HCT116 (cell line): ENCODE data around the gene S1PR2. TPM values are rescaled to one million over a fixed set of nuclear protein-coding genes. Genes with fewer than 3 reads are reported as not detected.

Experiments
- ATAC-seq: fragments of 200-7000 bp; cut with Tn5 transposase; 2 replicates; pipeline ENCODE4 v1.9.1; 2020; ENCODE audit warnings: mild to moderate bottlenecking, moderate library complexity
- BruUV-seq: library from RNA; stranded (reverse); fragments of 400-500 nt; replicated peaks from 2 replicates; lab custom pipeline; 2021; lab: Mats Ljungman, UMichigan
- CTCF ChIA-PET: fragments of 300-600 bp; sonication (Branson Sonifier 250); formaldehyde crosslinking; loops from one replicate; lab custom pipeline; 2021; ENCODE audit warnings: antibody characterized with exemption; lab: Charles Lee
- POLR2A ChIA-PET: fragments of 300-600, 350-600 bp; sonication (Branson Sonifier 250); formaldehyde crosslinking; loops from one replicate; lab custom pipeline; 2021; ENCODE audit warnings: antibody characterized with exemption; lab: Charles Lee
- RAD21 ChIA-PET, 2 experiments: fragments of 300-600 bp; sonication (Branson Sonifier 250); formaldehyde crosslinking; loops; one replicate each; lab custom pipeline; 2023; ENCODE audit warnings: low total read pairs in 2 of 2; ENCODE audit not compliant: uncharacterized antibody in 2 of 2, unreplicated experiment in 2 of 2, low non-redundant PET in 1 of 2; lab: Charles Lee
- DNase-seq: peaks from one replicate; pipeline ENCODE4 v3.0.0-alpha.2; 2010; ENCODE audit warnings: low read depth, low spot score
- H2AFZ ChIP-seq: fragments of 200-600 bp; shearing (Covaris generic), sonication (generic); 2 replicates; pipeline ENCODE4 v1.6.1; 2017; ENCODE audit warnings: low read depth, mixed run types, mixed read lengths, antibody characterized with exemption, low read length; ENCODE audit not compliant: poor library complexity, severe bottlenecking
- H3K27ac ChIP-seq: 2 replicates; pipeline ENCODE4 v1.5.1; 2012; ENCODE audit warnings: low read depth, low read length
- H3K27me3 ChIP-seq: fragments of 200-600 bp; sonication (generic); 2 replicates; pipeline ENCODE4 v1.6.1; 2016; ENCODE audit warnings: mixed run types, low read length, mixed read lengths; ENCODE audit not compliant: insufficient read depth
- H3K36me3 ChIP-seq, 2 experiments: fragments of 200-500 bp in 1 of 2; fragments of 200-600 bp in 1 of 2; sonication (Bioruptor generic) in 1 of 2; sonication (generic) in 1 of 2; 2 replicates each; pipeline versions ENCODE4 v1.5.1 to v1.6.1; 2014 to 2016; ENCODE audit warnings: low read length in 2 of 2, inconsistent platforms in 1 of 2, mixed read lengths in 1 of 2, mixed run types in 1 of 2; ENCODE audit not compliant: insufficient read depth in 2 of 2, control insufficient read depth in 1 of 2
- H3K4me1 ChIP-seq, 2 experiments: fragments of 200-600 bp in 1 of 2; sonication (generic) in 1 of 2; 2 replicates each; pipeline versions ENCODE4 v1.5.1 to v1.6.1; 2012 to 2017; ENCODE audit warnings: low read length in 2 of 2, inconsistent platforms in 1 of 2, mild to moderate bottlenecking in 1 of 2, mixed read lengths in 1 of 2, mixed run types in 1 of 2, moderate library complexity in 1 of 2; ENCODE audit not compliant: insufficient read depth in 2 of 2, control insufficient read depth in 1 of 2
- H3K4me2 ChIP-seq: fragments of 200-600 bp; sonication (generic); 2 replicates; pipeline ENCODE4 v1.6.1; 2017; ENCODE audit warnings: mixed run types, low read length, mixed read lengths
- H3K4me3 ChIP-seq, 2 experiments: fragments of 200-600 bp in 1 of 2; sonication (generic) in 1 of 2; replicated peaks in 1 of 2; 2 replicates each; pipeline ENCODE4 v1.5.1; 2011 to 2016; ENCODE audit warnings: low read length in 2 of 2, control low read depth in 1 of 2, low read depth in 1 of 2, mild to moderate bottlenecking in 1 of 2, mixed read lengths in 1 of 2, mixed run types in 1 of 2
- H3K79me2 ChIP-seq: fragments of 200-600 bp; sonication (generic); 2 replicates; pipeline ENCODE4 v1.6.1; 2017; ENCODE audit warnings: mild to moderate bottlenecking, mixed run types, low read length, moderate library complexity, mixed read lengths; ENCODE audit not compliant: insufficient read depth
- H3K9ac ChIP-seq: fragments of 200-600 bp; sonication (generic); 2 replicates; pipeline ENCODE4 v1.6.1; 2016; ENCODE audit warnings: low read length, mixed read lengths
- H3K9me2 ChIP-seq: fragments of 200-600 bp; sonication (generic), shearing (Covaris generic); 2 replicates; pipeline ENCODE4 v1.6.1; 2017; ENCODE audit warnings: mixed run types, mild to moderate bottlenecking, moderate library complexity; ENCODE audit not compliant: insufficient read depth
- H3K9me3 ChIP-seq, 2 experiments: fragments of 200-500 bp in 1 of 2; fragments of 200-600 bp in 1 of 2; sonication (Bioruptor generic) in 1 of 2; sonication (generic) in 1 of 2; 2 replicates each; pipeline ENCODE4 v1.6.1; 2014 to 2017; ENCODE audit warnings: low read length in 2 of 2, mixed read lengths in 2 of 2, inconsistent platforms in 1 of 2, low read depth in 1 of 2, mild to moderate bottlenecking in 1 of 2, mixed run types in 1 of 2, moderate library complexity in 1 of 2; ENCODE audit not compliant: control insufficient read depth in 1 of 2, insufficient read depth in 1 of 2
- H4K20me1 ChIP-seq: fragments of 200-600 bp; sonication (generic), shearing (Covaris generic); 2 replicates; pipeline ENCODE4 v1.6.1; 2017; ENCODE audit warnings: mixed run types, mild to moderate bottlenecking, moderate library complexity; ENCODE audit not compliant: insufficient read depth
- CBX3 ChIP-seq: IDR thresholded peaks from 2 replicates; pipeline ENCODE4 v1.6.1; 2012; ENCODE audit warnings: low read depth
- CEBPB ChIP-seq: IDR thresholded peaks from 2 replicates; pipeline ENCODE4 v1.6.1; 2012; ENCODE audit warnings: low read depth
- EGR1 ChIP-seq: IDR thresholded peaks from 2 replicates; pipeline ENCODE4 v1.6.1; 2012; ENCODE audit warnings: low read depth
- ELF1 ChIP-seq: IDR thresholded peaks from 2 replicates; pipeline ENCODE4 v1.6.1; 2012; ENCODE audit warnings: low read depth, borderline replicate concordance
- EZH2 ChIP-seq: fragments of 200-600 bp; sonication (generic); IDR thresholded peaks from 2 replicates; pipeline ENCODE4 v1.6.1; 2017; ENCODE audit warnings: antibody characterized with exemption, mixed run types
- EZH2phosphoT487 ChIP-seq: fragments of 200-600 bp; IDR thresholded peaks from 2 replicates; pipeline ENCODE4 v1.6.1; 2018; ENCODE audit warnings: antibody characterized with exemption, borderline replicate concordance
- POLR2AphosphoS5 ChIP-seq: IDR thresholded peaks from 2 replicates; pipeline ENCODE4 v1.6.1; 2011; ENCODE audit warnings: mild to moderate bottlenecking, low read depth, low read length, moderate library complexity
- SIN3A ChIP-seq: IDR thresholded peaks from 2 replicates; pipeline ENCODE4 v1.6.1; 2012; ENCODE audit warnings: low read depth
- SP1 ChIP-seq: IDR thresholded peaks from 2 replicates; pipeline ENCODE4 v1.6.1; 2012; ENCODE audit warnings: low read depth
- SRF ChIP-seq: IDR thresholded peaks from 2 replicates; pipeline ENCODE4 v1.6.1; 2012; ENCODE audit warnings: low read depth
- TCF7L2 ChIP-seq: IDR thresholded peaks from 2 replicates; pipeline ENCODE4 v1.7.0; 2011; ENCODE audit warnings: borderline replicate concordance, inconsistent platforms; ENCODE audit not compliant: insufficient read depth, insufficient read length; ENCODE audit errors: extremely low read depth
- ZFX ChIP-seq: fragments of 450-650 bp; IDR thresholded peaks from 2 replicates; pipeline ENCODE4 v1.6.1; 2017
- intact Hi-C: fragments of 100-400 bp; cut with micrococcal nuclease; formaldehyde crosslinking; loops from 2 replicates; pipeline ENCODE4 v1.10.0; 2022
- total RNA-seq: library from RNA; stranded (reverse); gene quantifications from one replicate; pipeline ENCODE4 v1.2.1, GENCODE V29; 2021; ENCODE audit not compliant: unreplicated experiment
- TF ChIP-seq, protein P1 (sequence below), 3 experiments: fragments of 200-600 bp in 1 of 3; sonication (generic) in 1 of 3; IDR thresholded peaks in 2 of 3; conservative IDR thresholded peaks in 1 of 3; 2 replicates each; pipeline ENCODE4 v1.5.1; 2012 to 2017; ENCODE audit warnings: low read depth in 2 of 3, low read length in 2 of 3, antibody characterized with exemption in 1 of 3, borderline replicate concordance in 1 of 3, control low read depth in 1 of 3, mild to moderate bottlenecking in 1 of 3, mixed read lengths in 1 of 3, mixed run types in 1 of 3, moderate library complexity in 1 of 3; ENCODE audit not compliant: insufficient read depth in 1 of 3
- TF ChIP-seq, protein P2 (sequence below): IDR thresholded peaks from 2 replicates; pipeline ENCODE4 v1.6.1; 2012; ENCODE audit warnings: low read depth
- TF ChIP-seq, protein P3 (sequence below): IDR thresholded peaks from 2 replicates; pipeline ENCODE4 v1.6.1; 2012

S1PR2 gene
- total RNA-seq, 1 experiment from 2014 or later: 6.1 TPM

DNA sequence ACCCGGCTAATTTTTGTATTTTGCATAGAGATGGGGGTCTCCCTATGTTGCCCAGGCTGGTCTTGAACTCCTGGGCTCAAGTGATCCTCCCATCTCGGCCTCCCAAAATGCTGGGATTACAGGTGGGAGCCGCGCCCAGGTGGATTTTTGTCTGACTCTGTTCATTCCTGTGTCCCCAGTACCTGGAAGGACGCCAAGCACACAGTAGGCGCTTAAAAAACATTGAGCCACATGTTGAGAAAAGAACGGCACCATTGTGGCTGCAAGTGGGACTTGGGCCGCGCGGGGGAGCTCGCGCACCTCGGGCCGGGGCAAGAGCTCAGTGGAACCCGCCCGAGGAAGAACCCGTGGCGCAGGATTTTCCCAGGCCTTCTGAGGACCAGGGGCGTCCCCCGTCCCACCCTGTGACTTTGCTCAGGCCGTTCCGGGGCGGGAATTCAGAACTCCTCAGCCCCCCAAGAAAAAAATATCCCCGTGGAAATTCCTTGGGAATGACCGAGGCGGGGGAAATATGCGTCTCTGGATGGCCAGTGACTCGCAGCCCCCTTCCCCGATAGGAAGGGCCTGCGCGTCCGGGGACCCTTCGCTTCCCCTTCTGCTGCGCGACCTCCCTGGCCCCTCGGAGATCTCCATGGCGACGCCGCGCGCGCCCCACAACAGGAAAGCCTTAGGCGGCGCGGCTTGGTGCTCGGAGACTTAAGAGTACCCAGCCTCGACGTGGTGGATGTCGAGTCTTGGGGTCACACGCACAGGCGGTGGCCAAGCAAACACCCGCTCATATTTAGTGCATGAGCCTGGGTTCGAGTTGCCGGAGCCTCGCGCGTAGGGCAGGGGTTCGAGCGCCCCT lies 38.4 kb upstream of the S1PR2 start (continued):
- TF ChIP-seq, protein P1, sequence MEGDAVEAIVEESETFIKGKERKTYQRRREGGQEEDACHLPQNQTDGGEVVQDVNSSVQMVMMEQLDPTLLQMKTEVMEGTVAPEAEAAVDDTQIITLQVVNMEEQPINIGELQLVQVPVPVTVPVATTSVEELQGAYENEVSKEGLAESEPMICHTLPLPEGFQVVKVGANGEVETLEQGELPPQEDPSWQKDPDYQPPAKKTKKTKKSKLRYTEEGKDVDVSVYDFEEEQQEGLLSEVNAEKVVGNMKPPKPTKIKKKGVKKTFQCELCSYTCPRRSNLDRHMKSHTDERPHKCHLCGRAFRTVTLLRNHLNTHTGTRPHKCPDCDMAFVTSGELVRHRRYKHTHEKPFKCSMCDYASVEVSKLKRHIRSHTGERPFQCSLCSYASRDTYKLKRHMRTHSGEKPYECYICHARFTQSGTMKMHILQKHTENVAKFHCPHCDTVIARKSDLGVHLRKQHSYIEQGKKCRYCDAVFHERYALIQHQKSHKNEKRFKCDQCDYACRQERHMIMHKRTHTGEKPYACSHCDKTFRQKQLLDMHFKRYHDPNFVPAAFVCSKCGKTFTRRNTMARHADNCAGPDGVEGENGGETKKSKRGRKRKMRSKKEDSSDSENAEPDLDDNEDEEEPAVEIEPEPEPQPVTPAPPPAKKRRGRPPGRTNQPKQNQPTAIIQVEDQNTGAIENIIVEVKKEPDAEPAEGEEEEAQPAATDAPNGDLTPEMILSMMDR (IDR thresholded peaks at IDR 0.05 in 2 of 3, conservative IDR thresholded peaks at IDR 0.05 in 1 of 3; ENCODE audit: borderline replicate concordance in 1 of 3, insufficient read depth in 1 of 3, low read depth in 2 of 3, low read length in 2 of 3): peak; percentile 91 to 95 (median 94)
- TF ChIP-seq EGR1 (no peak), SRF (no peak), ZFX (no peak; the same call in 1 of the 2 replicates), ELF1 (no peak), SP1 (no peak)

DNA sequence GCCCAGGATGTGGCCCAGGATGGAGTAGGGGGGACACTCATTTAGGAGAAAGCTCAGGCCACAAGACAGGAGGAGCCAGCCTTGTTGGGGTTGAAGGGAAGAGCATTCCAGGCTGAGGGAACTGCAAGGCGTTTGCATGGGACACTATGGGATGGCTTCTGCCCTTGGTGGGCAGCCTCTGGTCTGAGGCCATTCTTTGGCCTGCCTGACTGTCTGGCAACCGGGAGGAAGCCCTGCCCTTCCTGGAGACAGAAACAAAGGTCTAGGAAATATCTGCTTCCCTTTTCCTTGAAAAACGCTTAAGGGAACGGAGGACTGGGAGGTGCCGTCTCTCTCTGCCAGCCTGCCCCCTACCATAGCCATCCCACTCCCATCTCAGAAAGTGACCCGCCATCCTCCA lies 36.9 kb upstream of the S1PR2 start:
- DNase-seq (no peak), ATAC-seq (no peak)
- H4K20me1 ChIP-seq: no peaks in the 10 kb centered on the region
- ChIA-PET RAD21 (interaction anchor here in 1 of 2 experiments (1.7 kb wide), 1 partner anchor 9 kb away, joined by 6 read pairs; no protein-coding TSS in a partner anchor), POLR2A (interaction anchor here (2.0 kb wide), 1 partner anchor 9 kb away, joined by 5 read pairs; no protein-coding TSS in a partner anchor), CTCF (interaction anchor here (0.8 to 7.2 kb wide), 3 partner anchors 8 to 120 kb away, joined by 3 to 131 read pairs (median 12); no protein-coding TSS in a partner anchor)
- no peak overlapping the region for H3K9ac ChIP-seq
- intact Hi-C loops: no loop called here
- H3K9me3 ChIP-seq: no peaks in the 10 kb centered on the region
- H3K27ac ChIP-seq: no peak overlapping the region
- H2AFZ ChIP-seq: no peak overlapping the region
- no peaks in the 10 kb centered on the region for H3K9me2 ChIP-seq
- H3K27me3 ChIP-seq: no peaks in the 10 kb centered on the region
- H3K4me1 ChIP-seq: peaks cover 7 to 22% of the 10 kb centered on the region in 2 experiments; a peak in 3 of 4 replicates
- H3K79me2 ChIP-seq: no peaks in the 10 kb centered on the region
- no peak overlapping the region for H3K4me2 ChIP-seq
- H3K4me3 ChIP-seq: no peak overlapping the region
- H3K36me3 ChIP-seq: no peaks in the 10 kb centered on the region
- no TSS peak for BruUV-seq
- TF ChIP-seq SIN3A (no peak), POLR2AphosphoS5 (no peak), CBX3 (no peak), ZFX (no peak), TCF7L2 (no peak), SP1 (no peak), ELF1 (no peak), EZH2phosphoT487 (no peak), EZH2 (no peak), CEBPB (no peak)
- TF ChIP-seq, protein P2, sequence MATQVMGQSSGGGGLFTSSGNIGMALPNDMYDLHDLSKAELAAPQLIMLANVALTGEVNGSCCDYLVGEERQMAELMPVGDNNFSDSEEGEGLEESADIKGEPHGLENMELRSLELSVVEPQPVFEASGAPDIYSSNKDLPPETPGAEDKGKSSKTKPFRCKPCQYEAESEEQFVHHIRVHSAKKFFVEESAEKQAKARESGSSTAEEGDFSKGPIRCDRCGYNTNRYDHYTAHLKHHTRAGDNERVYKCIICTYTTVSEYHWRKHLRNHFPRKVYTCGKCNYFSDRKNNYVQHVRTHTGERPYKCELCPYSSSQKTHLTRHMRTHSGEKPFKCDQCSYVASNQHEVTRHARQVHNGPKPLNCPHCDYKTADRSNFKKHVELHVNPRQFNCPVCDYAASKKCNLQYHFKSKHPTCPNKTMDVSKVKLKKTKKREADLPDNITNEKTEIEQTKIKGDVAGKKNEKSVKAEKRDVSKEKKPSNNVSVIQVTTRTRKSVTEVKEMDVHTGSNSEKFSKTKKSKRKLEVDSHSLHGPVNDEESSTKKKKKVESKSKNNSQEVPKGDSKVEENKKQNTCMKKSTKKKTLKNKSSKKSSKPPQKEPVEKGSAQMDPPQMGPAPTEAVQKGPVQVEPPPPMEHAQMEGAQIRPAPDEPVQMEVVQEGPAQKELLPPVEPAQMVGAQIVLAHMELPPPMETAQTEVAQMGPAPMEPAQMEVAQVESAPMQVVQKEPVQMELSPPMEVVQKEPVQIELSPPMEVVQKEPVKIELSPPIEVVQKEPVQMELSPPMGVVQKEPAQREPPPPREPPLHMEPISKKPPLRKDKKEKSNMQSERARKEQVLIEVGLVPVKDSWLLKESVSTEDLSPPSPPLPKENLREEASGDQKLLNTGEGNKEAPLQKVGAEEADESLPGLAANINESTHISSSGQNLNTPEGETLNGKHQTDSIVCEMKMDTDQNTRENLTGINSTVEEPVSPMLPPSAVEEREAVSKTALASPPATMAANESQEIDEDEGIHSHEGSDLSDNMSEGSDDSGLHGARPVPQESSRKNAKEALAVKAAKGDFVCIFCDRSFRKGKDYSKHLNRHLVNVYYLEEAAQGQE: no peak
- TF ChIP-seq, protein P3, sequence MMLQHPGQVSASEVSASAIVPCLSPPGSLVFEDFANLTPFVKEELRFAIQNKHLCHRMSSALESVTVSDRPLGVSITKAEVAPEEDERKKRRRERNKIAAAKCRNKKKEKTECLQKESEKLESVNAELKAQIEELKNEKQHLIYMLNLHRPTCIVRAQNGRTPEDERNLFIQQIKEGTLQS: no peak
- TF ChIP-seq, protein P1 (IDR thresholded peaks at IDR 0.05 in 2 of 3, conservative IDR thresholded peaks at IDR 0.05 in 1 of 3; ENCODE audit: borderline replicate concordance in 1 of 3, insufficient read depth in 1 of 3, low read depth in 2 of 3, low read length in 2 of 3): no peak
